H9 (cell line): ENCODE data around the gene POU2F3. TPM values are rescaled to one million over a fixed set of nuclear protein-coding genes. Genes with fewer than 3 reads are reported as not detected.

Experiments
- DNase-seq: peaks from one replicate; pipeline ENCODE4 v3.0.0-alpha.2; 2017
- H2AFZ ChIP-seq: one replicate; pipeline ENCODE4 v1.6.1; 2013; ENCODE audit warnings: mild to moderate bottlenecking, low read length, control low read depth, moderate library complexity
- H2AK5ac ChIP-seq: 2 replicates; pipeline ENCODE4 v1.6.1; 2013; ENCODE audit warnings: low read length, control low read depth, mixed read lengths; ENCODE audit not compliant: insufficient read length
- H2BK120ac ChIP-seq: one replicate; pipeline ENCODE4 v1.6.1; 2013; ENCODE audit warnings: low read depth, mild to moderate bottlenecking, low read length, control low read depth, inconsistent platforms; ENCODE audit not compliant: poor library complexity, severe bottlenecking
- H2BK12ac ChIP-seq: 2 replicates; pipeline ENCODE4 v1.6.1; 2013; ENCODE audit warnings: low read length, control low read depth, mixed read lengths, low read depth; ENCODE audit not compliant: insufficient read length
- H2BK15ac ChIP-seq: 2 replicates; pipeline ENCODE4 v1.6.1; 2013; ENCODE audit warnings: low read depth, low read length, control low read depth
- H2BK20ac ChIP-seq: one replicate; pipeline ENCODE4 v1.6.1; 2013; ENCODE audit warnings: low read depth, mild to moderate bottlenecking, low read length, control low read depth, inconsistent platforms; ENCODE audit not compliant: poor library complexity, severe bottlenecking
- H2BK5ac ChIP-seq: 2 replicates; pipeline ENCODE4 v1.6.1; 2013; ENCODE audit warnings: low read length, control low read depth, mixed read lengths; ENCODE audit not compliant: insufficient read length
- H3K14ac ChIP-seq: 2 replicates; pipeline ENCODE4 v1.6.1; 2013; ENCODE audit warnings: low read length, control low read depth; ENCODE audit not compliant: insufficient read depth
- H3K18ac ChIP-seq: 2 replicates; pipeline ENCODE4 v1.6.1; 2013; ENCODE audit warnings: low read depth, mild to moderate bottlenecking, mixed read lengths, low read length, control low read depth; ENCODE audit not compliant: insufficient read length
- H3K23ac ChIP-seq: 2 replicates; pipeline ENCODE4 v1.6.1; 2013; ENCODE audit warnings: low read length, control low read depth, mixed read lengths, low read depth; ENCODE audit not compliant: insufficient read length
- H3K23me2 ChIP-seq: 2 replicates; pipeline ENCODE4 v1.6.1; 2013; ENCODE audit warnings: low read depth, mild to moderate bottlenecking, mixed read lengths, low read length, control low read depth; ENCODE audit not compliant: insufficient read length, poor library complexity, severe bottlenecking
- H3K27ac ChIP-seq: 2 replicates; pipeline ENCODE4 v1.5.1; 2013; ENCODE audit warnings: low read length, control low read depth, mixed read lengths, low read depth; ENCODE audit not compliant: insufficient read length
- H3K27me3 ChIP-seq: 2 replicates; pipeline ENCODE4 v1.6.1; 2013; ENCODE audit warnings: low read length, control low read depth, inconsistent platforms; ENCODE audit not compliant: insufficient read depth
- H3K4ac ChIP-seq: 2 replicates; pipeline ENCODE4 v1.6.1; 2013; ENCODE audit warnings: low read depth, mild to moderate bottlenecking, control low read depth, inconsistent platforms, low read length, moderate library complexity
- H3K4me1 ChIP-seq: 2 replicates; pipeline ENCODE4 v1.6.1; 2013; ENCODE audit warnings: low read length, control low read depth, inconsistent platforms; ENCODE audit not compliant: insufficient read depth
- H3K4me2 ChIP-seq: 2 replicates; pipeline ENCODE4 v1.6.1; 2013; ENCODE audit warnings: low read length, control low read depth, mixed read lengths; ENCODE audit not compliant: insufficient read length, insufficient read depth
- H3K56ac ChIP-seq: 2 replicates; pipeline ENCODE4 v1.6.1; 2013; ENCODE audit warnings: low read depth, mild to moderate bottlenecking, mixed read lengths, low read length, control low read depth; ENCODE audit not compliant: insufficient read length
- H3K79me1 ChIP-seq: 2 replicates; pipeline ENCODE4 v1.6.1; 2013; ENCODE audit warnings: low read depth, mild to moderate bottlenecking, moderate library complexity, low read length, control low read depth, inconsistent platforms; ENCODE audit not compliant: insufficient read depth, poor library complexity, severe bottlenecking
- H3K79me2 ChIP-seq: 2 replicates; pipeline ENCODE4 v1.6.1; 2013; ENCODE audit warnings: low read length, control low read depth, inconsistent platforms; ENCODE audit not compliant: insufficient read depth
- H3K9ac ChIP-seq: 2 replicates; pipeline ENCODE4 v1.6.1; 2013; ENCODE audit warnings: low read length, control low read depth, mixed read lengths; ENCODE audit not compliant: insufficient read length; ENCODE audit errors: extremely low read depth
- H3K9me3 ChIP-seq: one replicate; pipeline ENCODE4 v1.6.1; 2013; ENCODE audit warnings: low read depth, low read length, inconsistent platforms; ENCODE audit not compliant: control insufficient read depth
- H3T11ph ChIP-seq: one replicate; pipeline ENCODE4 v1.6.1; 2013; ENCODE audit warnings: mild to moderate bottlenecking, low read length, control low read depth, inconsistent platforms
- H4K20me1 ChIP-seq: one replicate; pipeline ENCODE4 v1.6.1; 2013; ENCODE audit not compliant: control insufficient read depth, insufficient read length, insufficient read depth
- H4K5ac ChIP-seq: 2 replicates; pipeline ENCODE4 v1.6.1; 2013; ENCODE audit warnings: low read depth, mild to moderate bottlenecking, mixed read lengths, low read length, control low read depth; ENCODE audit not compliant: insufficient read length
- H4K8ac ChIP-seq: replicated peaks from 2 replicates; pipeline ENCODE4 v1.6.1; 2013; ENCODE audit warnings: low read length, control low read depth, mixed read lengths, low read depth; ENCODE audit not compliant: insufficient read length
- H4K91ac ChIP-seq: 2 replicates; pipeline ENCODE4 v1.6.1; 2013; ENCODE audit warnings: low read depth, mild to moderate bottlenecking, moderate library complexity, mixed read lengths, low read length, control low read depth; ENCODE audit not compliant: insufficient read length
- H3K27ac Mint-ChIP-seq, 3 experiments: 2 replicates in 2 of 3; 3 replicates in 1 of 3; pipeline ENCODE4 v1.8.0; 2020 to 2021; ENCODE audit warnings: mixed read lengths in 3 of 3, mild to moderate bottlenecking in 1 of 3, moderate library complexity in 1 of 3
- H3K27me3 Mint-ChIP-seq: 2 replicates; pipeline ENCODE4 v1.8.0; 2021; ENCODE audit warnings: low read depth, mild to moderate bottlenecking, moderate library complexity, mixed read lengths
- H3K36me3 Mint-ChIP-seq, 3 experiments: 2 replicates in 2 of 3; 3 replicates in 1 of 3; pipeline ENCODE4 v1.8.0; 2020 to 2021; ENCODE audit warnings: low read depth in 3 of 3, mixed read lengths in 3 of 3; ENCODE audit not compliant: insufficient read depth in 1 of 3
- H3K4me1 Mint-ChIP-seq, 2 experiments: 2 replicates each; pipeline ENCODE4 v1.8.0; 2020; ENCODE audit warnings: mixed read lengths in 2 of 2
- H3K4me3 Mint-ChIP-seq, 2 experiments: 2 replicates in 1 of 2; 3 replicates in 1 of 2; pipeline ENCODE4 v1.8.0; 2020 to 2021; ENCODE audit warnings: mild to moderate bottlenecking in 2 of 2, mixed read lengths in 2 of 2, moderate library complexity in 1 of 2
- H3K9me3 Mint-ChIP-seq, 2 experiments: 2 replicates in 1 of 2; 3 replicates in 1 of 2; pipeline ENCODE4 v1.8.0; 2020; ENCODE audit warnings: mild to moderate bottlenecking in 2 of 2, mixed read lengths in 2 of 2, moderate library complexity in 1 of 2
- CTCF ChIP-seq: fragments of 200-600 bp; sonication (generic); conservative IDR thresholded peaks from 3 replicates; pipeline ENCODE4 v1.8.0; 2021; ENCODE audit warnings: antibody characterized with exemption, mild to moderate bottlenecking
- WGBS: extraction: QIAGEN DNeasy Blood & Tissue Kit; methylation state at CpG from one replicate; pipeline ENCODE4 v1.1.7; 2013; ENCODE audit warnings: missing lambda C conversion rate, low lambda C conversion rate, mixed read lengths; ENCODE audit not compliant: insufficient read length; ENCODE audit errors: extremely low coverage; 5-methylcytosine and 5-hydroxymethylcytosine counted together
- total RNA-seq: library from RNA; stranded (reverse); gene quantifications from 2 replicates; pipeline ENCODE4 v1.2.1, GENCODE V29; 2021

The POU2F3 gene
- total RNA-seq, 1 experiment from 2014 or later, result 1.1 TPM

GRCh38 chr11:120259988-120260565 lies 20.1 kb downstream of the POU2F3 start:
- Mint-ChIP-seq H3K36me3 (no peaks in the 10 kb centered on the region; a peak in 1 of 7 replicates), H3K9me3 (no peaks in the 10 kb centered on the region), H3K4me3 (no peak overlapping the region), H3K4me1 (peaks cover 44 to 47% of the 10 kb centered on the region in 2 experiments), H3K27me3 (peaks cover 31% of the 10 kb centered on the region), H3K27ac (no peak overlapping the region)
- no peak overlapping the region for H3K4ac ChIP-seq
- no peak overlapping the region for H3K9ac ChIP-seq
- no peak overlapping the region for H3K14ac ChIP-seq
- no peaks in the 10 kb centered on the region for H3K9me3 ChIP-seq
- H3K4me2 ChIP-seq, result no peak overlapping the region
- no peak overlapping the region for H3K27ac ChIP-seq
- H3K79me1 ChIP-seq, result no peaks in the 10 kb centered on the region
- no peak for DNase-seq
- no peak overlapping the region for H3T11ph ChIP-seq
- no peaks in the 10 kb centered on the region for H3K79me2 ChIP-seq
- no peak overlapping the region for H2AK5ac ChIP-seq
- H2BK15ac ChIP-seq, result no peak overlapping the region
- no peak for TF ChIP-seq CTCF
- H3K4me1 ChIP-seq, result peaks cover 11% of the 10 kb centered on the region; the same call in 1 of the 2 replicates
- no peak overlapping the region for H2BK5ac ChIP-seq
- no peak overlapping the region for H3K23ac ChIP-seq
- H3K27me3 ChIP-seq, result no peaks in the 10 kb centered on the region; the same call in 1 of the 2 replicates
- H4K8ac ChIP-seq, result no peak overlapping the region
- H4K91ac ChIP-seq, result no peak overlapping the region
- no peak overlapping the region for H3K18ac ChIP-seq
- H4K20me1 ChIP-seq, result no peaks in the 10 kb centered on the region
- no CpG with 5 or more reads among the region's 7 CpGs for whole genome bisulfite sequencing
- H3K23me2 ChIP-seq, result peaks cover 4% of the 10 kb centered on the region
- H2BK120ac ChIP-seq, result no peak overlapping the region
- H4K5ac ChIP-seq, result no peak overlapping the region
- no peak overlapping the region for H2BK12ac ChIP-seq
- H2BK20ac ChIP-seq, result no peak overlapping the region
- no peak overlapping the region for H3K56ac ChIP-seq
- no peak overlapping the region for H2AFZ ChIP-seq
